K562 (cell line): Measurements from ENCODE around the gene ADGRF5. TPM values are rescaled to one million over a fixed set of nuclear protein-coding genes. Genes with fewer than 3 reads are reported as not detected.

Experiments
- ATAC-seq: fragments of 200-7000 bp; cut with Tn5 transposase; 3 replicates; pipeline ENCODE4 v1.9.1; 2020; ENCODE audit warnings: moderate library complexity
- BruUV-seq: library from RNA; stranded (reverse); fragments of 400-500 nt; replicated peaks from 2 replicates; lab custom pipeline; 2021; lab: Mats Ljungman, UMichigan
- CTCF ChIA-PET: fragments of 300-600 bp; formaldehyde crosslinking; extraction: SDS; loops from one replicate; lab custom pipeline; 2021; ENCODE audit warnings: low intra/inter-chr PET ratio; lab: Yijun Ruan, JAX
- POLR2A ChIA-PET: fragments of 300-600, 350-650 bp; sonication (Branson Sonifier 250); formaldehyde crosslinking; extraction: SDS; loops from one replicate; lab custom pipeline; 2021; ENCODE audit warnings: antibody characterized with exemption, inconsistent platforms; lab: Yijun Ruan, JAX
- DNase-seq, 4 experiments: peaks; one replicate each; pipeline versions ENCODE4 v3.0.0 to v3.0.0-alpha.2; 2011 to 2018; ENCODE audit warnings: low spot score in 3 of 4, mixed read lengths in 3 of 4; ENCODE audit errors: extremely low read depth in 1 of 4
- FAIRE-seq: peaks from 2 replicates; lab custom pipeline; 2011; peaks lifted over from hg19 to GRCh38; lab: Jason Lieb, UNC
- H2AFZ ChIP-seq: 2 replicates; pipeline ENCODE4 v1.6.0; 2011; ENCODE audit warnings: low read depth, low read length, control low read depth, inconsistent platforms
- H3K27ac ChIP-seq: fragments of 200-600 bp; 3 replicates; pipeline ENCODE4 v1.8.0; 2011; ENCODE audit warnings: low read depth, mild to moderate bottlenecking, control low read depth, inconsistent platforms, low read length, moderate library complexity, mixed read lengths; ENCODE audit errors: extremely low read depth
- H3K27me3 ChIP-seq, 2 experiments: fragments of 300-600 bp in 1 of 2; 2 replicates in 1 of 2; 3 replicates in 1 of 2; pipeline versions ENCODE4 v1.6.0 to v1.8.0; 2011; ENCODE audit warnings: inconsistent platforms in 2 of 2, low read length in 2 of 2, mild to moderate bottlenecking in 1 of 2, mixed read lengths in 1 of 2, moderate library complexity in 1 of 2; ENCODE audit not compliant: control insufficient read depth in 2 of 2, insufficient read depth in 2 of 2
- H3K36me3 ChIP-seq: fragments of 300-600 bp; 3 replicates; pipeline ENCODE4 v1.8.0; 2011; ENCODE audit warnings: mild to moderate bottlenecking, low read length, inconsistent platforms; ENCODE audit not compliant: control insufficient read depth, insufficient read depth
- H3K4me1 ChIP-seq, 2 experiments: fragments of 200-600 bp in 1 of 2; replicated peaks in 1 of 2; 2 replicates in 1 of 2; 3 replicates in 1 of 2; pipeline versions ENCODE4 v1.5.1 to v1.8.0; 2011; ENCODE audit warnings: inconsistent platforms in 2 of 2, low read length in 2 of 2, mild to moderate bottlenecking in 1 of 2, mixed read lengths in 1 of 2, moderate library complexity in 1 of 2; ENCODE audit not compliant: control insufficient read depth in 2 of 2, insufficient read depth in 2 of 2
- H3K4me2 ChIP-seq: 2 replicates; pipeline ENCODE4 v1.6.1; 2011; ENCODE audit warnings: low read length, control low read depth, inconsistent platforms, mixed read lengths; ENCODE audit not compliant: insufficient read depth
- H3K4me3 ChIP-seq: fragments of 200-600 bp; sonication (generic), shearing (Covaris generic); 2 replicates; pipeline ENCODE4 v1.5.1; 2016; ENCODE audit warnings: control low read depth, inconsistent platforms
- H3K79me2 ChIP-seq: fragments of 200-600 bp; 3 replicates; pipeline ENCODE4 v1.8.0; 2011; ENCODE audit warnings: low read length, inconsistent platforms; ENCODE audit not compliant: control insufficient read depth, insufficient read depth
- H3K9ac ChIP-seq, 2 experiments: 2 replicates each; pipeline versions ENCODE4 v1.6.0 to v1.6.1; 2011; ENCODE audit warnings: low read depth in 2 of 2, low read length in 2 of 2, control low read depth in 1 of 2, inconsistent platforms in 1 of 2, mild to moderate bottlenecking in 1 of 2, mixed read lengths in 1 of 2; ENCODE audit not compliant: insufficient read depth in 1 of 2
- H3K9me1 ChIP-seq: one replicate; pipeline ENCODE4 v1.6.0; 2011; ENCODE audit warnings: inconsistent platforms, mild to moderate bottlenecking, low read length, moderate library complexity; ENCODE audit not compliant: control insufficient read depth, insufficient read depth
- H3K9me3 ChIP-seq: replicated peaks from 2 replicates; pipeline ENCODE4 v1.5.1; 2011; ENCODE audit warnings: low read depth, low read length, inconsistent platforms; ENCODE audit not compliant: control insufficient read depth, insufficient read depth
- H4K20me1 ChIP-seq: replicated peaks from 2 replicates; pipeline ENCODE4 v1.6.1; 2011; ENCODE audit warnings: low read length, inconsistent platforms, mixed read lengths; ENCODE audit not compliant: control insufficient read depth, insufficient read depth
- BDP1 ChIP-seq: IDR thresholded peaks from 3 replicates; pipeline ENCODE4 v1.6.1; 2011; ENCODE audit not compliant: insufficient read length, insufficient read depth
- CCNT2 ChIP-seq: IDR thresholded peaks from 2 replicates; pipeline ENCODE4 v1.6.1; 2011; ENCODE audit warnings: borderline replicate concordance, low read depth, mild to moderate bottlenecking, moderate library complexity, mixed read lengths, low read length; ENCODE audit not compliant: insufficient read length; ENCODE audit errors: extremely low read depth
- CREB1 ChIP-seq, 2 experiments: sonication (generic) in 1 of 2; formaldehyde crosslinking in 1 of 2; IDR thresholded peaks; 2 replicates each; pipeline versions ENCODE4 v1.6.1 to v1.8.0; 2012 to 2022; ENCODE audit warnings: inconsistent platforms in 1 of 2, mild to moderate bottlenecking in 1 of 2, missing genetic modification reagents in 1 of 2, moderate library complexity in 1 of 2
- CSDE1 ChIP-seq, 2 experiments: fragments of 450-650 bp; IDR thresholded peaks; 2 replicates each; pipeline ENCODE4 v1.6.1; 2016; ENCODE audit warnings: mild to moderate bottlenecking in 1 of 2
- FOXK1 ChIP-seq: sonication (generic); formaldehyde crosslinking; IDR thresholded peaks from 2 replicates; pipeline ENCODE4 v1.8.0; 2022; ENCODE audit warnings: missing genetic modification reagents, mild to moderate bottlenecking, borderline replicate concordance
- HDGF ChIP-seq: fragments of 450-650 bp; IDR thresholded peaks from 2 replicates; pipeline ENCODE4 v1.6.1; 2016
- MTF1 ChIP-seq: fragments of 250-450 bp; sonication (Bioruptor Pico); IDR thresholded peaks from 2 replicates; pipeline ENCODE4 v1.9.0; 2021; ENCODE audit warnings: moderate library complexity, mild to moderate bottlenecking, inconsistent platforms, borderline replicate concordance
- RNF219 ChIP-seq: fragments of 250-450 bp; sonication (Bioruptor Pico); IDR thresholded peaks from 2 replicates; pipeline ENCODE4 v1.5.0; 2022; ENCODE audit warnings: mild to moderate bottlenecking
- ZNF830 ChIP-seq: fragments of 250-450 bp; sonication (Bioruptor Pico); IDR thresholded peaks from 2 replicates; pipeline ENCODE4 v1.5.0; 2021; ENCODE audit warnings: mild to moderate bottlenecking
- WGBS: fragments of 100-300 bp; shearing (Covaris generic); methylation state at CpG from one replicate; pipeline ENCODE4 v1.1.6; 2016; ENCODE audit warnings: low coverage, mixed read lengths; ENCODE audit not compliant: insufficient coverage; ENCODE audit errors: missing lambda C conversion rate; 5-methylcytosine and 5-hydroxymethylcytosine counted together
- in situ Hi-C: fragments of 300-500 bp; cut with MboI; formaldehyde crosslinking; loops from 4 replicates; pipeline ENCODE4 v1.15.0; 2018; ENCODE audit warnings: inconsistent platforms, mixed read lengths
- intact Hi-C: fragments of 100-400 bp; cut with micrococcal nuclease; formaldehyde crosslinking; loops from 2 replicates; pipeline ENCODE4 v1.14.2; 2022
- polyA plus RNA-seq, 8 experiments: library from polyadenylated mRNA; depleted of rRNA in 4 of 8; stranded (reverse) in 5 of 8; unstranded in 3 of 8; fragments of >200 nt; fragmentation: Nextera tagmentation in 2 of 8; fragmentation: Illumina TruSeq in 1 of 8; extraction: Ambion mirVana in 2 of 8; extraction: Trizol in 1 of 8; gene quantifications; 2 replicates each; pipeline versions ENCODE4 v1.2.1 to v1.2.3, GENCODE V29; 2011 to 2014; ENCODE audit warnings: inconsistent platforms in 1 of 8, missing spikeins in 1 of 8
- total RNA-seq, 7 experiments: library from RNA; depleted of rRNA in 6 of 7; stranded (reverse); fragments of >200 nt in 6 of 7; fragmentation: Illumina TruSeq in 2 of 7; extraction: Trizol in 2 of 7; gene quantifications; 2 replicates each; pipeline versions ENCODE4 v1.2.1 to v1.2.3, GENCODE V29; 2011 to 2021; ENCODE audit warnings: low replicate concordance in 1 of 7

The ADGRF5 gene
- total and polyA plus RNA-seq, 9 of the 15 experiments (the other 6 are each of a cell fraction or from before 2014, with no cell fraction given): 0.07 TPM; not detected in 8

DNA sequence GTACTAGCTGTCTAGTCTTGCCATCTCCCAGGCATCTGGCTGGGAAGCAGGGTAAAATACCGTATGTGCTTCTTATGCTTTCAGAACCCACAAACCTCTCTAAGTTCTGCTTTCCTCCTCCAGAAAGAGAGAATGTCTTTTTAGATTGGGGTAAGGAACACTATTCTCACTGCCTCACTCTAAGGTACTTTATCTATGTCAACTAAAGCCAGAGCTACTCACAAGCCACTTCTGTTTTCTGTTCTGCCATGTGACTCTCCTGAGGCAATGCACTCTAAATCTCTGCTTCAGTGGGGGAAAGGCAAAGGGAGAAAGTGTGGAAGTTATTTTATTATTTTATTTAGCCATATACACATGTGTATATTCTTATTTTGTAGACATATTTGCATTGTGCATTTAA is 112.9 kb downstream of the ADGRF5 start:
- FAIRE-seq: no peak
- intact Hi-C loops: no loop called here
- no peak overlapping the region for H3K4me3 ChIP-seq
- no peaks in the 10 kb centered on the region for H4K20me1 ChIP-seq
- no peak for DNase-seq
- no peaks in the 10 kb centered on the region for H3K36me3 ChIP-seq
- no peaks in the 10 kb centered on the region for H3K9me3 ChIP-seq
- H2AFZ ChIP-seq: no peak overlapping the region
- no peaks in the 10 kb centered on the region for H3K4me1 ChIP-seq
- in situ Hi-C loops: no loop called here
- H3K27me3 ChIP-seq: no peaks in the 10 kb centered on the region
- H3K79me2 ChIP-seq: no peaks in the 10 kb centered on the region
- no peak overlapping the region for H3K9ac ChIP-seq
- CTCF ChIA-PET: no interaction called here
- 0% methylated on average over 1 of the region's 1 CpG for WGBS
- no peak for TF ChIP-seq RNF219 (CRISPR knock-in tag)
- no peak for TF ChIP-seq BDP1
- no peak for TF ChIP-seq HDGF
- TF ChIP-seq CSDE1 (IDR thresholded peaks at IDR 0.05): no peak
- TF ChIP-seq CCNT2: no peak
- TF ChIP-seq MTF1: no peak
- TF ChIP-seq ZNF830 (CRISPR knock-in tag): no peak
- TF ChIP-seq CREB1 (IDR thresholded peaks at IDR 0.05): no peak
- TF ChIP-seq CREB1 (CRISPR knock-in tag; IDR thresholded peaks at IDR 0.05): no peak
- TF ChIP-seq FOXK1 (CRISPR knock-in tag): no peak
- H3K4me2 ChIP-seq: no peak overlapping the region
- POLR2A ChIA-PET: no interaction called here
- ATAC-seq: no peak
- H3K9me1 ChIP-seq: no peaks in the 10 kb centered on the region
- H3K27ac ChIP-seq: no peak overlapping the region
- BruUV-seq: no TSS peak

Other genes starting within 250 kb of the ADGRF5 start
- under 0.01 and 0.04 TPM in 2 replicates for gene TDRD6, start 234.1 kb downstream of the ADGRF5 start, total RNA-seq (2014; rRNA removed)
- gene TDRD6, start 234.1 kb downstream of the ADGRF5 start, total RNA-seq (2014; rRNA removed; fragmentation: Illumina TruSeq; extraction: Trizol): 0.10 and 0.15 TPM in 2 replicates
- 0.14 and 0.19 TPM in 2 replicates for gene TDRD6, start 234.1 kb downstream of the ADGRF5 start, total RNA-seq (2015; rRNA removed; fragmentation: Illumina TruSeq; extraction: Trizol)
- 0.11 and 0.22 TPM in 2 replicates for gene TDRD6, start 234.1 kb downstream of the ADGRF5 start, total RNA-seq (2021)
- gene TDRD6, start 234.1 kb downstream of the ADGRF5 start, polyA plus RNA-seq (2011; rRNA removed): 0.01 and 0.21 TPM in 2 replicates
- 0.03 and 0.13 TPM in 2 replicates for gene TDRD6, start 234.1 kb downstream of the ADGRF5 start, polyA plus RNA-seq (2014; fragmentation: Illumina TruSeq; extraction: Trizol)
- under 1 TPM in 1 of 2 experiments, not detected in 1; 0.04 TPM for gene TDRD6, start 234.1 kb downstream of the ADGRF5 start, polyA plus RNA-seq (2014; fragmentation: Nextera tagmentation; extraction: Ambion mirVana)
- gene TDRD6, start 234.1 kb downstream of the ADGRF5 start, polyA plus RNA-seq (2014; rRNA removed): 0.53 TPM in 1 of 2 replicates, not detected in the other
- gene PLA2G7, start 186.6 kb downstream of the ADGRF5 start, total RNA-seq (2014; rRNA removed): not detected in 2 replicates
- gene PLA2G7, start 186.6 kb downstream of the ADGRF5 start, total RNA-seq (2014; rRNA removed; fragmentation: Illumina TruSeq; extraction: Trizol): not detected in 2 replicates
- gene PLA2G7, start 186.6 kb downstream of the ADGRF5 start, total RNA-seq (2015; rRNA removed; fragmentation: Illumina TruSeq; extraction: Trizol): not detected in 2 replicates
- gene PLA2G7, start 186.6 kb downstream of the ADGRF5 start, total RNA-seq (2021): not detected in 2 replicates
- gene PLA2G7, start 186.6 kb downstream of the ADGRF5 start, polyA plus RNA-seq (2011; rRNA removed): not detected in 2 replicates
- gene PLA2G7, start 186.6 kb downstream of the ADGRF5 start, polyA plus RNA-seq (2014; fragmentation: Illumina TruSeq; extraction: Trizol): not detected in 2 replicates
- not detected for gene PLA2G7, start 186.6 kb downstream of the ADGRF5 start, polyA plus RNA-seq (2014; fragmentation: Nextera tagmentation; extraction: Ambion mirVana)
- not detected in 2 replicates for gene PLA2G7, start 186.6 kb downstream of the ADGRF5 start, polyA plus RNA-seq (2014; rRNA removed)
- not detected in 2 replicates for gene ANKRD66, start 175.0 kb downstream of the ADGRF5 start, total RNA-seq (2014; rRNA removed)
- not detected in 2 replicates for gene ANKRD66, start 175.0 kb downstream of the ADGRF5 start, total RNA-seq (2014; rRNA removed; fragmentation: Illumina TruSeq; extraction: Trizol)
- gene ANKRD66, start 175.0 kb downstream of the ADGRF5 start, total RNA-seq (2015; rRNA removed; fragmentation: Illumina TruSeq; extraction: Trizol): not detected in 2 replicates
- gene ANKRD66, start 175.0 kb downstream of the ADGRF5 start, total RNA-seq (2021): not detected in 2 replicates
- not detected in 2 replicates for gene ANKRD66, start 175.0 kb downstream of the ADGRF5 start, polyA plus RNA-seq (2011; rRNA removed)
- gene ANKRD66, start 175.0 kb downstream of the ADGRF5 start, polyA plus RNA-seq (2014; fragmentation: Illumina TruSeq; extraction: Trizol): not detected in 2 replicates
- not detected for gene ANKRD66, start 175.0 kb downstream of the ADGRF5 start, polyA plus RNA-seq (2014; fragmentation: Nextera tagmentation; extraction: Ambion mirVana)
- gene ANKRD66, start 175.0 kb downstream of the ADGRF5 start, polyA plus RNA-seq (2014; rRNA removed): not detected in 2 replicates
- not detected in 2 replicates for gene MEP1A, start 128.5 kb downstream of the ADGRF5 start, total RNA-seq (2014; rRNA removed)
- not detected in 2 replicates for gene MEP1A, start 128.5 kb downstream of the ADGRF5 start, total RNA-seq (2014; rRNA removed; fragmentation: Illumina TruSeq; extraction: Trizol)
- gene MEP1A, start 128.5 kb downstream of the ADGRF5 start, total RNA-seq (2015; rRNA removed; fragmentation: Illumina TruSeq; extraction: Trizol): not detected in 2 replicates
- not detected in 2 replicates for gene MEP1A, start 128.5 kb downstream of the ADGRF5 start, total RNA-seq (2021)
- gene MEP1A, start 128.5 kb downstream of the ADGRF5 start, polyA plus RNA-seq (2011; rRNA removed): not detected in 2 replicates
- not detected in 2 replicates for gene MEP1A, start 128.5 kb downstream of the ADGRF5 start, polyA plus RNA-seq (2014; fragmentation: Illumina TruSeq; extraction: Trizol)
- not detected for gene MEP1A, start 128.5 kb downstream of the ADGRF5 start, polyA plus RNA-seq (2014; fragmentation: Nextera tagmentation; extraction: Ambion mirVana)
- gene MEP1A, start 128.5 kb downstream of the ADGRF5 start, polyA plus RNA-seq (2014; rRNA removed): not detected in 2 replicates
- gene ADGRF1, start 120.4 kb upstream of the ADGRF5 start, total RNA-seq (2014; rRNA removed): not detected in 2 replicates
- not detected in 2 replicates for gene ADGRF1, start 120.4 kb upstream of the ADGRF5 start, total RNA-seq (2014; rRNA removed; fragmentation: Illumina TruSeq; extraction: Trizol)
- gene ADGRF1, start 120.4 kb upstream of the ADGRF5 start, total RNA-seq (2015; rRNA removed; fragmentation: Illumina TruSeq; extraction: Trizol): not detected in 2 replicates
- 0.22 TPM in 1 of 2 replicates, not detected in the other for gene ADGRF1, start 120.4 kb upstream of the ADGRF5 start, total RNA-seq (2021)
- gene ADGRF1, start 120.4 kb upstream of the ADGRF5 start, polyA plus RNA-seq (2011; rRNA removed): not detected in 2 replicates
- gene ADGRF1, start 120.4 kb upstream of the ADGRF5 start, polyA plus RNA-seq (2014; fragmentation: Illumina TruSeq; extraction: Trizol): not detected in 2 replicates
- gene ADGRF1, start 120.4 kb upstream of the ADGRF5 start, polyA plus RNA-seq (2014; fragmentation: Nextera tagmentation; extraction: Ambion mirVana): not detected
- not detected in 2 replicates for gene ADGRF1, start 120.4 kb upstream of the ADGRF5 start, polyA plus RNA-seq (2014; rRNA removed)